ENCODE data around the gene PIEZO2.

The PIEZO2 gene

DNA sequence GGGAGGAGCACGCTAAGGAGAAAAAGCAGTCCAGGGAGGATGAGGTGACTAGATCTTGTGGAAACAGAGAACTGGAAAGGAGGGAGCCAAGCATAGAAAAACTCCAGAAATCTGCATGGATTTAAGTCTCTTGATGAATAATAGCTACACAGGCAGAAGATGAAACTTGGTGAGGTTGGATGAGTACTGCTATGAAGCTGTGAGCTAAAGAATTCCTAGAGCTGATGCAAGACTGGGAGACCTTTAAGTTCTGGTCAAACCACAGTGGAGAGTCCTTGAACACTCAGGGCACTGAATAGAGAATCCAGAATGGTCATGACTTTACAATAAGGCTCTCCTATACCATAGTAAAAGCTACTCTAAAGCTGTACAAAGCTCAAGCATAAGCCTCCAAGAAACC is 18.4 kb upstream of the PIEZO2 start:
- no peak for DNase-seq (ENCODE audit: low read depth, low spot score)
- Histone ChIP-seq H3K9me3 (ENCODE audit: low read depth, low read length) (no peaks in the 10 kb centered on the region), H3K4me3 (no peak overlapping the region), H3K36me3 (ENCODE audit: insufficient read depth, low read length) (no peaks in the 10 kb centered on the region), H3K27ac (no peak overlapping the region), H3K9ac (ENCODE audit: insufficient read length) (no peak overlapping the region)
- no peak for TF ChIP-seq FOXP2 (optimal IDR thresholded peaks at IDR 0.05; ENCODE audit: control extremely low read depth, extremely low read length, insufficient read depth)
- TF ChIP-seq EZH2 (IDR thresholded peaks at IDR 0.05), result no peak
- TF ChIP-seq POLR2AphosphoS5 (IDR thresholded peaks at IDR 0.05; ENCODE audit: borderline replicate concordance, low read depth, low read length), result no peak

DNA sequence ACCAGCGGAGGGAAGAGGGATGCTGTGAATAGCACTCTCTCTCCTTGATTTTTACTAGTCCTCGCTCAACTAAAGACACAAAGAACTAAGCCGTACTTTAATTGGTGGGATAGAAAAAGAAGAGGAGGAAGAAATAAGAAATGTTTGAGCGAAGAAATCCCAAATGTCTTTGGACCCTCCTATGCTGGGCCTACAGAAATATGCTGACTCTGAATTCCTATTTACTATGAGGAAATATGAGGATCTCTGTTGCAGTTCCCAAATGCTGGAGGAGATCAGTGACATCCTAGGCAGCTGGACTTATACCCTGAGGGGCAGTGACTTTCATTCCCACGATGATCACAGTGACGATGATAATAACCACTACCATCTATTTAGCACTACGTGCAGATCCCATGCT is 16.6 kb upstream of the PIEZO2 start:
- no peaks in the 10 kb centered on the region for H3K36me3 ChIP-seq (ENCODE audit: insufficient read depth, low read length)
- no peak for DNase-seq (ENCODE audit: low read depth, low spot score)
- H3K4me3 ChIP-seq, result no peak overlapping the region
- TF ChIP-seq POLR2AphosphoS5 (IDR thresholded peaks at IDR 0.05; ENCODE audit: borderline replicate concordance, low read depth, low read length) (no peak), EZH2 (IDR thresholded peaks at IDR 0.05) (no peak), FOXP2 (optimal IDR thresholded peaks at IDR 0.05; ENCODE audit: control extremely low read depth, extremely low read length, insufficient read depth) (no peak)
- no peak overlapping the region for H3K9ac ChIP-seq (ENCODE audit: insufficient read length)
- H3K9me3 ChIP-seq (ENCODE audit: low read depth, low read length), result no peaks in the 10 kb centered on the region
- no peak overlapping the region for H3K27ac ChIP-seq

DNA sequence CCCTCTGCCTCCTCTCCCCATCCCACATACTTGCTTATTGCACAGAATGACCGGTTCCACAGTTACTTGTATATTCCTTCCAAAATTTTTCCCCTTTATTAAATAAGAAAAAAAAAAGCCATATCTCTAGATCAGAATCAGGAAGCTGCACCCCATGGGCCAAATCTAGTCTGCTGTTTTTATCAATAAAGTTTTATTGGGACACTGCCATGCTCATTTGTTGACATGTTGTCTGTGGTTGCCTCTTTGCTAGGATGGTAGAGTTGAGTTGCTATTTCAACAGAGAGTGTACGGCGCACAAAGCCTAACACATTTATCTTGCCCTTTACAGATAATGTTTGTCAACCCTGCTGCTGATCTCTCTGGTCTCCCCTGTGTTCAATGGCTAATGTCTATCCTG is 15.8 kb upstream of the PIEZO2 start:
- TF ChIP-seq EZH2 (IDR thresholded peaks at IDR 0.05) (no peak), POLR2AphosphoS5 (IDR thresholded peaks at IDR 0.05; ENCODE audit: borderline replicate concordance, low read depth, low read length) (no peak), FOXP2 (optimal IDR thresholded peaks at IDR 0.05; ENCODE audit: control extremely low read depth, extremely low read length, insufficient read depth) (no peak)
- no peaks in the 10 kb centered on the region for H3K9me3 ChIP-seq (ENCODE audit: low read depth, low read length)
- no peak for DNase-seq (ENCODE audit: low read depth, low spot score)
- H3K27ac ChIP-seq, result no peak overlapping the region
- no peak overlapping the region for H3K4me3 ChIP-seq
- H3K9ac ChIP-seq (ENCODE audit: insufficient read length), result no peak overlapping the region
- H3K36me3 ChIP-seq (ENCODE audit: insufficient read depth, low read length), result no peaks in the 10 kb centered on the region

DNA sequence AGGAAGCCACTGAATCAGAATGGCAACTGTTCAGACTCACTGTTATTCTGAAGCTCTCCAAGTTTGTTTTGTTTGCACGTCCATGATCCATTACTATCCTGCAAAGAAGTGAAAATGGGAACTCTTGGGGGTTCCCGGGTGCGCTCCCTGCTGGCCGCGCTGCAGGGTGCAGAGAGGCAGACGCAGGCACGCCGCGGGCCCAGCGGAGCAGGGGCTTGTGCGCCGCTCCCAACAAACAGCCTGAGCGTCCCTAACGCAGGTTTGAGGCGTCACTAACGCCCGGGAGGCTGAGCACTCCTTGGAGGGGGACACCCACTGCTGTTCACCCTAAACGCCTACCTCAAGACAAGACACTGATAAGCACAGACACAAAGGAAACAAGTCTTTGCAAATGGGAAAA is 14.3 kb upstream of the PIEZO2 start:
- Histone ChIP-seq H3K9me3 (ENCODE audit: low read depth, low read length) (no peaks in the 10 kb centered on the region), H3K36me3 (ENCODE audit: insufficient read depth, low read length) (no peaks in the 10 kb centered on the region), H3K4me3 (no peak overlapping the region), H3K9ac (ENCODE audit: insufficient read length) (no peak overlapping the region), H3K27ac (no peak overlapping the region)
- no peak for DNase-seq (ENCODE audit: low read depth, low spot score)
- no peak for TF ChIP-seq FOXP2 (optimal IDR thresholded peaks at IDR 0.05; ENCODE audit: control extremely low read depth, extremely low read length, insufficient read depth)
- TF ChIP-seq EZH2 (IDR thresholded peaks at IDR 0.05), result no peak
- TF ChIP-seq POLR2AphosphoS5 (IDR thresholded peaks at IDR 0.05; ENCODE audit: borderline replicate concordance, low read depth, low read length), result no peak

DNA sequence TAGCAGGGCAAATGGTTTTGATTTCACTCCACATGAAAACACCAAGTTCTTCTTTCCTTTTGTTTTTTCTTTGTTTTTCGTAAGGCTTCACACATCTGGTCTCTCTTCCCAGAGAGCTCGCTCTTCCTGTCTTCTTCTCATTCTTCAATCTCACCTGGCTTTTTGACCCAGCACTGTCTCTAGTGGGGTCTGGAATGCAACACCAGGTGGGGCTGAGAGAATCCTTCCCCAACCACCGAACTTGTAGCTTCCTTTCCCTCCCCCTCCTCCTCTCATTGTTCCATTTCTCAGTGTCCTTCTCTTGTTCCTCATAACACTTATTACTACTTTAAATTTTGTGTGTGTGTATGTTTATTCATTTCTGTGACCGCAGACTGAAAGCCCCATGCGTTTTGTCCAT is 13.5 kb upstream of the PIEZO2 start:
- H3K9me3 ChIP-seq (ENCODE audit: low read depth, low read length), result no peaks in the 10 kb centered on the region
- no peak overlapping the region for H3K27ac ChIP-seq
- no peaks in the 10 kb centered on the region for H3K36me3 ChIP-seq (ENCODE audit: insufficient read depth, low read length)
- no peak overlapping the region for H3K4me3 ChIP-seq
- TF ChIP-seq EZH2 (IDR thresholded peaks at IDR 0.05) (no peak), FOXP2 (optimal IDR thresholded peaks at IDR 0.05; ENCODE audit: control extremely low read depth, extremely low read length, insufficient read depth) (no peak), POLR2AphosphoS5 (IDR thresholded peaks at IDR 0.05; ENCODE audit: borderline replicate concordance, low read depth, low read length) (no peak)
- no peak overlapping the region for H3K9ac ChIP-seq (ENCODE audit: insufficient read length)
- DNase-seq (ENCODE audit: low read depth, low spot score), result no peak

DNA sequence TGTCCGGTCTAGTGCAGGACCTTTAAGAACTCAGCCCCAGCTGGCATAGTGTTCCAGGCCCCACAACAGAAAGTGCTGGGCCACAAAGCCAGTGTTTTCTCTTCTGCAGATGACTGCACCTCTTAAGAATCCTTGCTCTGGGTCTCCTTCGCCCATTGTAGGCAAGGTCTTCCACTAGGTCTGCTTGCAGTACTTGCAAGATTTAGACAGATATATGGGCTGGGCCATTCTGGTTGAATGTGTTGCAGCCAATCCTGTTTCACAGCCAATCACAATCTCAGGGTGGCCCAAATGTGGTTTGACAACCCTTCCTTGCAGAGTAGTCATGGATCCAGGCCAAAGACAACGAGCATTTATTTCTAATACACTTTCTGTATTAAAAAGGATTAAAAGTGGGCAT is 13.1 kb upstream of the PIEZO2 start:
- Histone ChIP-seq H3K27ac (no peak overlapping the region), H3K9me3 (ENCODE audit: low read depth, low read length) (no peaks in the 10 kb centered on the region), H3K36me3 (ENCODE audit: insufficient read depth, low read length) (no peaks in the 10 kb centered on the region), H3K4me3 (no peak overlapping the region), H3K9ac (ENCODE audit: insufficient read length) (no peak overlapping the region)
- DNase-seq (ENCODE audit: low read depth, low spot score), result no peak
- no peak for TF ChIP-seq EZH2 (IDR thresholded peaks at IDR 0.05)
- no peak for TF ChIP-seq POLR2AphosphoS5 (IDR thresholded peaks at IDR 0.05; ENCODE audit: borderline replicate concordance, low read depth, low read length)
- TF ChIP-seq FOXP2 (optimal IDR thresholded peaks at IDR 0.05; ENCODE audit: control extremely low read depth, extremely low read length, insufficient read depth), result no peak

DNA sequence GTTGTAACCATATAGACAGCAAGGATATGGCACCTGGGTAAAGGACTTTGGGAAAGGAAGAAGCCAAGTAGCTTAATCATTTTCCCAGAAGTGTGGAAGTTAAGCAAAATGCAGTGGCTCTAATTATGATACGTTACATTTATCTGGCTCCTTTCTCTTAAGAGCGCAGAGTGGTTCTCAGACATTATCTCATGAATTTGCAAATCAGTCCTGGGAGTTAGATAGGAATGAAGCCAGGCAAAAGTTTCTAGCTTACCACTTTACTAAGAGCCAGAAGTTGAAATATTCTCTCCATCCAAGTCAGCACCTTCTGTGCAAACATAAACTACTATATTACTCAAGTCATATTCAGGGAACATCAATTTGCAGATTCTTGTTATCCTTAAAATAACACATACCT is 10.9 kb upstream of the PIEZO2 start:
- H3K9ac ChIP-seq (ENCODE audit: insufficient read length), result no peak overlapping the region
- no peaks in the 10 kb centered on the region for H3K36me3 ChIP-seq (ENCODE audit: insufficient read depth, low read length)
- TF ChIP-seq POLR2AphosphoS5 (IDR thresholded peaks at IDR 0.05; ENCODE audit: borderline replicate concordance, low read depth, low read length) (no peak), EZH2 (IDR thresholded peaks at IDR 0.05) (no peak), FOXP2 (optimal IDR thresholded peaks at IDR 0.05; ENCODE audit: control extremely low read depth, extremely low read length, insufficient read depth) (no peak)
- DNase-seq (ENCODE audit: low read depth, low spot score), result no peak
- no peaks in the 10 kb centered on the region for H3K9me3 ChIP-seq (ENCODE audit: low read depth, low read length)
- no peak overlapping the region for H3K4me3 ChIP-seq
- H3K27ac ChIP-seq, result no peak overlapping the region

DNA sequence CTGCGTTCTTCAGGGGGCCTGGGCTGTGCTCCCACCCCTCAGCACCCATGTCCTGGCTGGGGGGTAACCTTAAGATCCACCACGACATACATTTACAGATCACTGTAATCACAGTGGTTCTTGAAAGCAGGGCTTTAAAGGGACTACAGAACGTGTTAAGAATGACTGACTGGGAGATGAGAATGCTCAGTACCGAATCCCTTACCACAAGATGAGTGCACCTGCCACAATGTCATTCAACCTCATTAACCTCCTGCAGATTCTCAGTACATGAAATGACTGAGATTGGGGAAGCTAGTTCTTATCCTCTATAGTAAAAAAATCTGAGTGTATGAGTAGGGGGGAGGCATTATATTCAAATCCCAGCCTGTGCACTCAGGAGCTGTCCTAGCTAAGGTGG is 10.5 kb upstream of the PIEZO2 start:
- Histone ChIP-seq H3K36me3 (ENCODE audit: insufficient read depth, low read length) (no peaks in the 10 kb centered on the region), H3K27ac (no peak overlapping the region), H3K4me3 (no peak overlapping the region), H3K9me3 (ENCODE audit: low read depth, low read length) (no peaks in the 10 kb centered on the region), H3K9ac (ENCODE audit: insufficient read length) (no peak overlapping the region)
- no peak for TF ChIP-seq POLR2AphosphoS5 (IDR thresholded peaks at IDR 0.05; ENCODE audit: borderline replicate concordance, low read depth, low read length)
- no peak for TF ChIP-seq EZH2 (IDR thresholded peaks at IDR 0.05)
- no peak for TF ChIP-seq FOXP2 (optimal IDR thresholded peaks at IDR 0.05; ENCODE audit: control extremely low read depth, extremely low read length, insufficient read depth)
- no peak for DNase-seq (ENCODE audit: low read depth, low spot score)

DNA sequence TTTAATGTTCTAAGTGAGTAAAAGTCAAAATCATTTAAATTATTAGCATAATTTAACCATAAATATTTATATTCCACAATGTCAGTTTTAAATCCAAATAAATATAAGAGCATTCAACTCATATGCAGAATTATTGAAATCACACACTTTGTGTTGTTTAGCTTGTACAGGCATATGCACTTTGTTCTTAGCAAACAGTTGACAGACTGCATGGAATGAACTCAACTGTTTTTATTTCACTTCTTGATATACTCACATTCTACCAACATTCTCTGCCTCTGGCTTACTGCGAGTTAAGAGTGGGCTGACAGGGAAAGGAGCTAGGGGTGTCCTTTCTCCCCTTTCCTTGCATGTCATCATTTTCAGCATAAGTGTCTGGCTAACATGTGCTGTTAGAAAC is 7.6 kb upstream of the PIEZO2 start:
- TF ChIP-seq FOXP2 (optimal IDR thresholded peaks at IDR 0.05; ENCODE audit: control extremely low read depth, extremely low read length, insufficient read depth), result no peak
- no peak for TF ChIP-seq POLR2AphosphoS5 (IDR thresholded peaks at IDR 0.05; ENCODE audit: borderline replicate concordance, low read depth, low read length)
- no peak for TF ChIP-seq EZH2 (IDR thresholded peaks at IDR 0.05)
- Histone ChIP-seq H3K9me3 (ENCODE audit: low read depth, low read length) (no peaks in the 10 kb centered on the region), H3K36me3 (ENCODE audit: insufficient read depth, low read length) (no peaks in the 10 kb centered on the region), H3K4me3 (no peak overlapping the region), H3K9ac (ENCODE audit: insufficient read length) (no peak overlapping the region), H3K27ac (no peak overlapping the region)
- no peak for DNase-seq (ENCODE audit: low read depth, low spot score)

Data from SK-N-MC (cell line).